Kidney (tissue), 14 donors: ENCODE measurements around the gene WNT5B. TPM values are rescaled to one million over a fixed set of nuclear protein-coding genes. Genes with fewer than 3 reads are reported as not detected.
A peak's percentile ranks its signal among the peaks of the same experiment; 100 is the strongest.

ENCODE experiments used
- DNase-seq, 5 donors: peaks; one replicate each; pipeline ENCODE4 v3.0.0-alpha.2; 2013 to 2020
- FAIRE-seq: peaks from 2 replicates; lab custom pipeline; 2012; peaks lifted over from hg19 to GRCh38; lab: Jason Lieb, UNC
- H3K27ac ChIP-seq, 2 donors: one replicate each; pipeline ENCODE4 v1.7.0; 2013; ENCODE audit warnings: low read depth in 2 of 2, low read length in 2 of 2, inconsistent platforms in 1 of 2
- H3K27me3 ChIP-seq: one replicate; pipeline ENCODE4 v1.7.1; 2013; ENCODE audit warnings: low read length, inconsistent platforms; ENCODE audit not compliant: control insufficient read depth, insufficient read depth
- H3K36me3 ChIP-seq, 3 donors: one replicate each; pipeline versions ENCODE4 v1.7.0 to v1.7.1; 2013; ENCODE audit warnings: low read length in 3 of 3, control low read depth in 1 of 3, inconsistent platforms in 1 of 3; ENCODE audit not compliant: insufficient read depth in 3 of 3, control insufficient read depth in 2 of 3
- H3K4me1 ChIP-seq, 3 donors: one replicate each; pipeline versions ENCODE4 v1.7.0 to v1.7.1; 2013; ENCODE audit warnings: low read length in 3 of 3, inconsistent platforms in 1 of 3, low read depth in 1 of 3; ENCODE audit not compliant: control insufficient read depth in 2 of 3, insufficient read depth in 2 of 3
- H3K4me3 ChIP-seq, 3 donors: one replicate each; pipeline versions ENCODE4 v1.7.0 to v1.8.1; 2013; ENCODE audit warnings: low read length in 3 of 3, control low read depth in 1 of 3, inconsistent platforms in 1 of 3
- H3K9ac ChIP-seq, 3 donors: one replicate each; pipeline versions ENCODE4 v1.7.0 to v1.7.1; 2013; ENCODE audit warnings: low read length in 3 of 3, control low read depth in 1 of 3, inconsistent platforms in 1 of 3
- H3K9me3 ChIP-seq, 3 donors: one replicate each; pipeline versions ENCODE4 v1.7.0 to v1.7.1; 2013; ENCODE audit warnings: low read length in 3 of 3, control low read depth in 1 of 3, inconsistent platforms in 1 of 3; ENCODE audit not compliant: control insufficient read depth in 2 of 3, insufficient read depth in 1 of 3
- intact Hi-C: fragments of 100-400 bp; cut with DNase I; formaldehyde crosslinking; loops from one replicate; pipeline ENCODE4 v1.11.1; 2022
- polyA plus RNA-seq: library from polyadenylated mRNA; stranded (reverse); fragments of 350-450 nt; fragmentation: Illumina TruSeq; extraction: RNeasy Lipid Tissue Mini Kit (QIAGEN cat#74804); gene quantifications from one replicate; pipeline ENCODE4 v1.2.3, GENCODE V29; 2014; ENCODE audit warnings: low read depth, low replicate concordance; ENCODE audit not compliant: insufficient read depth
- total RNA-seq: library from RNA; stranded (reverse); fragmentation: NEBNext Ultra II Directional; extraction: Animal tissue kit (Norgen Biotek cat#: 25700); gene quantifications from one replicate; pipeline ENCODE4 v1.2.1, GENCODE V29; 2021
- TF ChIP-seq, protein P1 (sequence below): IDR thresholded peaks from 3 replicates; pipeline ENCODE4 v1.5.1; 2012; ENCODE audit warnings: mild to moderate bottlenecking, moderate library complexity, borderline replicate concordance; ENCODE audit not compliant: insufficient read depth; ENCODE audit errors: extremely low read depth
- donor health status: control.
- donor health status: control.
- donor health status: control.
- donor health status: control.
- donor health status: control.
- donor health status: DM: yes; HTN: yes; CAD: no.
- donor health status: Normal renal cell carcinoma (clear cell type).

WNT5B gene
- total and polyA plus RNA-seq, 2 donors from 2014 or later, result 3.4 to 4.8 TPM

DNA sequence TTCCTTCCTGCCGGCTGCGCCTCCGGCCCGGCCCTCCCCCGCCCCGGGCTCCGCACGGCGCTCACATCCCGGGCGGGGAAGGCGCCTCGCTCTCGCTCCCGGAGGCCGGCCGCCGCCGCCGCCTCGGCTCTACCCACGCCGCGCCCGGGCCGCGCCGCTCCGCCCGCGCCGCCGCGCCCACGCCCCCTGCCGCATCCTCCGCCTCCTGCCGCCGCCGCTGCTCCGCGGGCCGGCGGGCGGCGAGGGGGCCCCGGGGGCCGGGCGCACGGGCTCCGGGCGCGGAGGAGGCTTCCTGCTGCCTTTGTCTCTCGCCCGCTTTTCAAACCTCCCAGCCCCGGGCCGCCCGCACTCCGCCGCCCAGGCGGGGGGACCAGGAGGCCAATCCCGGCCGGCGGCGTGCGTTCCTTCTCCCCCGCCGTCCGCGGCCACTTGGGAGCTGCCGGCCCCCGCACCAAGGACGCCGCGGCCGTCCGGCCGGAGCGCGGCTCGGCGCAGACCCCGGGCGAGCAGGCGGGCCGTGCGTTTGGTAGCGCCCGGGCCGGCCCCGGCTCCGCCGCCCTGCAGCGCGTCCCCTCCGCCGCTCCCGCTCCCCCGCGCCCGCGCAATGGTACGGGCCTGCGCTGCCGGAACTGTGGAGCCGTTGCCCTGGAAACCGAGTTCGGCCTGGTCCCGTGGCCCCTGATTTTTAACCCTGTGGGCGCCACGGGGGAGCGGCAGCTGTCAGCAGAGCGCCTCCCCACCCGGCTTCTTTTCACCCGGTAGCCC lies 34.6 kb upstream of the WNT5B start, which contains the start of gene FBXL14:
TSS of gene FBXL14 (minus strand) at position 321 of the 765 bp plus-strand sequence. CDS start 515 bp downstream, outside the sequence.
- H3K9ac ChIP-seq, result peak within 1 kb of the TSS; percentile 71 to 99 (median 91)
- DNase-seq, result peak; percentile 94 to 97 (median 95)
- H3K27me3 ChIP-seq, result no peaks in the 10 kb centered on the region
- peak within 1 kb of the TSS; percentile 90 to 99 for H3K27ac ChIP-seq
- no peaks in the 10 kb centered on the region for H3K9me3 ChIP-seq
- H3K36me3 ChIP-seq, result no peaks in the 10 kb centered on the region
- peaks cover 0 to 30% (median 7%) of the 10 kb centered on the region in 3 donors for H3K4me1 ChIP-seq
- intact Hi-C loops, result no loop called here
- H3K4me3 ChIP-seq, result peak within 1 kb of the TSS; percentile 75 to 89 (median 76)
- TF ChIP-seq, protein P1, sequence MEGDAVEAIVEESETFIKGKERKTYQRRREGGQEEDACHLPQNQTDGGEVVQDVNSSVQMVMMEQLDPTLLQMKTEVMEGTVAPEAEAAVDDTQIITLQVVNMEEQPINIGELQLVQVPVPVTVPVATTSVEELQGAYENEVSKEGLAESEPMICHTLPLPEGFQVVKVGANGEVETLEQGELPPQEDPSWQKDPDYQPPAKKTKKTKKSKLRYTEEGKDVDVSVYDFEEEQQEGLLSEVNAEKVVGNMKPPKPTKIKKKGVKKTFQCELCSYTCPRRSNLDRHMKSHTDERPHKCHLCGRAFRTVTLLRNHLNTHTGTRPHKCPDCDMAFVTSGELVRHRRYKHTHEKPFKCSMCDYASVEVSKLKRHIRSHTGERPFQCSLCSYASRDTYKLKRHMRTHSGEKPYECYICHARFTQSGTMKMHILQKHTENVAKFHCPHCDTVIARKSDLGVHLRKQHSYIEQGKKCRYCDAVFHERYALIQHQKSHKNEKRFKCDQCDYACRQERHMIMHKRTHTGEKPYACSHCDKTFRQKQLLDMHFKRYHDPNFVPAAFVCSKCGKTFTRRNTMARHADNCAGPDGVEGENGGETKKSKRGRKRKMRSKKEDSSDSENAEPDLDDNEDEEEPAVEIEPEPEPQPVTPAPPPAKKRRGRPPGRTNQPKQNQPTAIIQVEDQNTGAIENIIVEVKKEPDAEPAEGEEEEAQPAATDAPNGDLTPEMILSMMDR, result peak; percentile 5
- FAIRE-seq, result no peak

DNA sequence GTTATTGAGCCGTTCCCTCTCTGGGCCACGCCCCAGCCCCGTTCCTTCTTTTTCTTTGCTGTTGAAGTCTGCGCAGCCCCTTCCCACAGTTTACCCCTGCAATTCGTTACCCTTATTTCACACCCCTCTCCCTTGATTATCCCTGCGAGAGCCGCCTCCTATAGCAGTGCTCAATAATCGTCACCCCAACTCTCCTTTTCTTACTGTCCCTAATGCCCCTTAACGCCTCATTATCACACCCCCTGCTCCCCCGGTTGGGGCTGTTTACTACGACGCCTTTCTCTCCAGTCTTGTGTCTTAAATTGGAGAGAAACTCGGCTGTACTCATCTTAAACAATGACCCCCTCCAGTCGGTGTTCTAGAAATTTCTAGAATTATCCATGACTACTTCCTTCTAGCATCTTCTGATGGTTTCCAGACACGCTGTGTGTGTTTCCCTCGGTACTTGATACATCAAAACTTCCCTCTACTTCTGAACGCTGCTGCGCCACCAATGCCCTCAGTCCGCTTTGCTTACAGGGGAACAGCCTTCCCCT lies 33.9 kb upstream of the WNT5B start:
- Histone ChIP-seq H3K4me3 (peak overlapping the region; percentile 75 to 89 (median 76)), H3K36me3 (no peaks in the 10 kb centered on the region), H3K9me3 (no peaks in the 10 kb centered on the region), H3K9ac (peak overlapping the region; percentile 71 to 99 (median 91)), H3K4me1 (peaks cover 0 to 26% (median 2%) of the 10 kb centered on the region in 3 donors), H3K27ac (peak overlapping the region; percentile 90 to 99), H3K27me3 (no peaks in the 10 kb centered on the region)
- intact Hi-C loops, result no loop called here
- TF ChIP-seq, protein P1, result no peak
- DNase-seq (peak in 2 of 5 donors; percentile 42 to 52), FAIRE-seq (no peak)

DNA sequence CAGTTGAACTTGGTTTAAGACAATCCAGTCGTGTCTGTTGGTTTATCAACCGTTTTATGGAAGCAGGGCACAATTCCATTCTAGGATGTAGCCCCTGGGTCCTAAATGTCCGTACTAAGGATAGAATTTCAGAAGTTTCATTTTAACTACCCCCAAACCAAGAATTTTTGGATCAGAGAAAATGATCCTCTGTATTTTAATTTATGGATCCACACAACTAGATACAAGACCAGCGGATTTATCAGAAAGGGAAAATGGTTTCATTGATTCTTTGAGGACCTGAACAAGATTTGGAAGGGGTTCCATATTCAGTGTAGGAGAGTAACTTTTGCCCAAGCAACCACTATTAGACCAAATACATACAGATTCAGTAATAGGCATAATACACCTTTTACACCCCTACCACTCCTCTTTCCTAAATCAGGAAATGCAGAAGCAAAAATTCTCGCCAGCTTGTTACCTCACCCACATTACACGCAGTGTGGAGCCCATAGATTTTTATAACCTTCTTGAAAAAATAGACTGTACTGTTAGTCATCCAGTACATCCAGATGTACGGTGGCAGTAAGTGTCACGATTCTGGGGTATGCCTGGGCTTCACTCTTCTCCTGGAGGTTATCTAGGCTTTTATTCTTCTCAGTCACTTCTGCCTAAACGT lies 33.2 kb upstream of the WNT5B start:
- Histone ChIP-seq H3K4me3 (peak overlapping the region in 2 of 3 donors; percentile 75 to 89), H3K36me3 (no peaks in the 10 kb centered on the region), H3K27ac (peak overlapping the region; percentile 90 to 99), H3K27me3 (no peaks in the 10 kb centered on the region), H3K9me3 (no peaks in the 10 kb centered on the region), H3K4me1 (peaks cover 0 to 20% (median 0%) of the 10 kb centered on the region in 3 donors), H3K9ac (peak overlapping the region in 2 of 3 donors; percentile 91 to 99)
- FAIRE-seq, result no peak
- TF ChIP-seq, protein P1, result no peak
- intact Hi-C loops, result no loop called here
- no peak for DNase-seq
